Measurements from ENCODE around the gene HINT3. TPM values are rescaled to one million over a fixed set of nuclear protein-coding genes. Genes with fewer than 3 reads are reported as not detected.
A peak's percentile ranks its signal among the peaks of the same experiment; 100 is the strongest.

The HINT3 gene
- total RNA-seq, 1 experiment from 2014 or later, result 22.0 TPM

DNA sequence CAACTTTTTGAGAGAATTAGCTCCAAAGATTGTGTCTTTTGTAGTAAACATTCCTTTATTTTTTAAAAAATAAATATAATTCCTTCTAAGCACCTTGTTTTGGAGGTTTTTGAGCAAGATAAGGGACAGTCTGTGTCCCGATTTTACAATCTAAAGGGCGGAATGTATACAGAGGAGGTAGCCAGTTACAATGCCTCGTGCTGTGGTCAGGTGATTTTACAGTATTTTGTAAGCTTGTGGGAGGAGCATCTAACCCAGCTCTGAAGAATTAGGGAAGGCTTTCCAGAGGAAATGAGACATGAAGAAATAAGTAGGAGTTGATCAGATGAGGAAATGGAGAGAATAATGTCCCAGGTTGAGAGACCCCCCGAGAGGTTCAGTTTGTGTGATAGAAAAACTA, 1.3 kb downstream of the HINT3 start:
- H2AFZ ChIP-seq (ENCODE audit: low read length), result no peak overlapping the region
- H3K79me2 ChIP-seq (ENCODE audit: low read length), result peaks cover 59% of the 10 kb centered on the region
- H3K9me3 ChIP-seq (ENCODE audit: low read length), result no peaks in the 10 kb centered on the region
- no peaks in the 10 kb centered on the region for H3K9me2 ChIP-seq (replicated peaks; ENCODE audit: insufficient read depth, low read length)
- H3K27ac ChIP-seq (ENCODE audit: low read length), result peak overlapping the region; percentile 70
- peaks cover 47% of the 10 kb centered on the region for H3K4me1 ChIP-seq (ENCODE audit: low read length)
- peak overlapping the region; percentile 97 for H3K4me2 ChIP-seq (ENCODE audit: low read depth, low read length, poor library complexity, severe bottlenecking)
- H3K36me3 ChIP-seq (ENCODE audit: insufficient read depth, low read length), result 0 out of 2 replicates have a peak, but pooled peaks cover 7% of the 10 kb centered on the region
- peak overlapping the region; percentile 96 for H3K4me3 ChIP-seq (ENCODE audit: low read length)
- H3K27me3 ChIP-seq (ENCODE audit: low read length), result no peaks in the 10 kb centered on the region
- H4K20me1 ChIP-seq (ENCODE audit: insufficient read depth, low read depth, low read length), result no peaks in the 10 kb centered on the region
- DNase-seq, result peak; percentile 62
- peak overlapping the region; percentile 97 for H3K9ac ChIP-seq (ENCODE audit: low read length)

DNA sequence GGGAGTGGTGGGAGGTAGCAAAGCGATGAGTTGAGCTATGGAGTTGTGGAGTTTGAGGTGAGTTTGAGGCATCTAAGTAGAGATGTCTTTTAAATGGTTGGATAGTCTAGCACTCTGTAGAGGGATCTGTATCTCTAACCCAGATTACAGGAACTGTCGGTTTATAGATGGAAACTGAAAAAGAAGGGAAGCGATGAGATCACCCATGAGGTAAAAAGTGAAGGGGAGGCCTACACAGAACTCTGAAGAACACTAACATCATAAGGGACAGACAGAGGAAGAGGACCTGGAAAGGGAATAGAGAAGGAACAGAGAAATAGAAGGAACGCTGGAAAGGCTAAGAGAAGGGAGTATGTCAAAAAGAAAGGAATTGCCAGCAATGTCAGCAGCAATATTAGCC, 2.5 kb downstream of the HINT3 start:
- Histone ChIP-seq H3K4me3 (ENCODE audit: low read length) (no peak overlapping the region; the same call in 1 of the 2 replicates), H3K9ac (ENCODE audit: low read length) (no peak overlapping the region; the same call in 1 of the 2 replicates), H3K9me3 (ENCODE audit: low read length) (no peaks in the 10 kb centered on the region), H3K4me2 (ENCODE audit: low read depth, low read length, poor library complexity, severe bottlenecking) (peak overlapping the region; percentile 97), H3K36me3 (ENCODE audit: insufficient read depth, low read length) (0 out of 2 replicates have a peak, but pooled peaks cover 7% of the 10 kb centered on the region), H3K27me3 (ENCODE audit: low read length) (no peaks in the 10 kb centered on the region), H2AFZ (ENCODE audit: low read length) (no peak overlapping the region), H3K9me2 (replicated peaks; ENCODE audit: insufficient read depth, low read length) (no peaks in the 10 kb centered on the region), H3K79me2 (ENCODE audit: low read length) (peaks cover 71% of the 10 kb centered on the region), H4K20me1 (ENCODE audit: insufficient read depth, low read depth, low read length) (no peaks in the 10 kb centered on the region), H3K27ac (ENCODE audit: low read length) (no peak overlapping the region; the same call in 1 of the 2 replicates), H3K4me1 (ENCODE audit: low read length) (peaks cover 46% of the 10 kb centered on the region)
- DNase-seq, result no peak

GRCh38 chr6:125961117-125961516, 4.5 kb downstream of the HINT3 start:
- Histone ChIP-seq H3K9me2 (replicated peaks; ENCODE audit: insufficient read depth, low read length) (no peaks in the 10 kb centered on the region), H3K4me2 (ENCODE audit: low read depth, low read length, poor library complexity, severe bottlenecking) (no peak overlapping the region), H3K9ac (ENCODE audit: low read length) (no peak overlapping the region), H3K27me3 (ENCODE audit: low read length) (no peaks in the 10 kb centered on the region), H4K20me1 (ENCODE audit: insufficient read depth, low read depth, low read length) (no peaks in the 10 kb centered on the region), H3K36me3 (ENCODE audit: insufficient read depth, low read length) (0 out of 2 replicates have a peak, but pooled peaks cover 7% of the 10 kb centered on the region), H2AFZ (ENCODE audit: low read length) (no peak overlapping the region), H3K27ac (ENCODE audit: low read length) (no peak overlapping the region), H3K79me2 (ENCODE audit: low read length) (peaks cover 90% of the 10 kb centered on the region), H3K4me3 (ENCODE audit: low read length) (no peak overlapping the region), H3K9me3 (ENCODE audit: low read length) (no peaks in the 10 kb centered on the region), H3K4me1 (ENCODE audit: low read length) (peaks cover 41% of the 10 kb centered on the region)
- DNase-seq, result no peak

DNA sequence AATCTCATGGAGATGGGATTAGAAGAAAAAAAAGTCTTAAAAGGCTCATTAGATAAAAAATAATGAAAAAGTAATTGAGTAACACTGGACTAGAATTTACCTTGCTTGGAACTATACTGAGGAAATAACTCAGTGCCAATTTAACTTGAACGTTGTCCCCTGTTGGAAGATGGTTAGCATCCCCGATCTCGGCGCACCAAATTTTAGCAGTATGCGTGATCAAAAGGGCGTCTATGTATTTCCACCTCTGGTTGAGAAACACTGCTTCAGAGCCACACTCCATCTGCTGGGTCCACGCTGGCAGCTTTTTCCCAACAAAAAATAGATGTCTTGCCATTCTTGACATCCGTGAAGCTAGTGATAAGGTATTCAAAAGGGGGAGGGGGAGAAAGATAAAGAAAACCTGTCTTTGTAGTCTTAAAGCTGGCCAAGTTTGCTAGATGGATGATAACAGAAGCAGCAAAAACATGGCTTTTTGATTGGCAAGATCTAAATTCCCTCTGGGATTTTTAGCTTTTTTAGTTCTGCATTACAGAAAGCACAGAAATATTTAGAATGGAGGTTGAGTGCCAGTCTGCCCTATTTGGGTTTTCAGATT, 6.4 kb downstream of the HINT3 start:
- Histone ChIP-seq H3K9me3 (ENCODE audit: low read length) (no peaks in the 10 kb centered on the region), H3K4me3 (ENCODE audit: low read length) (no peak overlapping the region), H3K27me3 (ENCODE audit: low read length) (no peaks in the 10 kb centered on the region), H3K9ac (ENCODE audit: low read length) (no peak overlapping the region), H3K27ac (ENCODE audit: low read length) (no peak overlapping the region), H3K4me1 (ENCODE audit: low read length) (peaks cover 41% of the 10 kb centered on the region), H4K20me1 (ENCODE audit: insufficient read depth, low read depth, low read length) (no peaks in the 10 kb centered on the region), H3K36me3 (ENCODE audit: insufficient read depth, low read length) (peaks cover 14% of the 10 kb centered on the region; the same call in 1 of the 2 replicates), H3K79me2 (ENCODE audit: low read length) (peaks cover 91% of the 10 kb centered on the region), H2AFZ (ENCODE audit: low read length) (no peak overlapping the region), H3K4me2 (ENCODE audit: low read depth, low read length, poor library complexity, severe bottlenecking) (no peak overlapping the region), H3K9me2 (replicated peaks; ENCODE audit: insufficient read depth, low read length) (no peaks in the 10 kb centered on the region)
- no peak for DNase-seq

DNA sequence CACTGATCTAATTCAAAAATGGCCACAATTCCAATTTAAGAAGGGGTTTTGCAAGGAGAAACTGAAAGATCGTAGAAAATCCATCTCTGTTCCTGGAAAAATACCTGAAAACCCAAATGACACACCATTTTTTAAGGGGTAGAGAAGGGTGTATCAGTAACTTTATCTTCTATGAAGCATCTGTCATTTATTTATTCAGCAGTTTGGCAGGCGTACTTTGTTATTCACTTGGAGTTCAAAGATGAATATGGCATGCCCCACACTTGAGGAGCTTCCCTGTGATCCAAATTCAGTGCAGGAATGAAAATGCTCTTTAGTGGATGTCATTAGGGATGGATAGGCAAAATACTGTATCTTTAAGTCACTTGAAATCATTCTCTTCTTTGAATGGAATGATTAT, 7.2 kb downstream of the HINT3 start:
- no peaks in the 10 kb centered on the region for H3K9me2 ChIP-seq (replicated peaks; ENCODE audit: insufficient read depth, low read length)
- no peaks in the 10 kb centered on the region for H4K20me1 ChIP-seq (ENCODE audit: insufficient read depth, low read depth, low read length)
- DNase-seq, result no peak
- H3K9me3 ChIP-seq (ENCODE audit: low read length), result no peaks in the 10 kb centered on the region
- no peak overlapping the region for H3K4me3 ChIP-seq (ENCODE audit: low read length)
- peaks cover 41% of the 10 kb centered on the region for H3K4me1 ChIP-seq (ENCODE audit: low read length)
- H3K27me3 ChIP-seq (ENCODE audit: low read length), result no peaks in the 10 kb centered on the region
- no peak overlapping the region for H3K9ac ChIP-seq (ENCODE audit: low read length)
- H3K79me2 ChIP-seq (ENCODE audit: low read length), result peaks cover 91% of the 10 kb centered on the region
- H3K4me2 ChIP-seq (ENCODE audit: low read depth, low read length, poor library complexity, severe bottlenecking), result no peak overlapping the region
- H3K36me3 ChIP-seq (ENCODE audit: insufficient read depth, low read length), result peaks cover 20% of the 10 kb centered on the region; the same call in 1 of the 2 replicates
- no peak overlapping the region for H2AFZ ChIP-seq (ENCODE audit: low read length)
- no peak overlapping the region for H3K27ac ChIP-seq (ENCODE audit: low read length)

DNA sequence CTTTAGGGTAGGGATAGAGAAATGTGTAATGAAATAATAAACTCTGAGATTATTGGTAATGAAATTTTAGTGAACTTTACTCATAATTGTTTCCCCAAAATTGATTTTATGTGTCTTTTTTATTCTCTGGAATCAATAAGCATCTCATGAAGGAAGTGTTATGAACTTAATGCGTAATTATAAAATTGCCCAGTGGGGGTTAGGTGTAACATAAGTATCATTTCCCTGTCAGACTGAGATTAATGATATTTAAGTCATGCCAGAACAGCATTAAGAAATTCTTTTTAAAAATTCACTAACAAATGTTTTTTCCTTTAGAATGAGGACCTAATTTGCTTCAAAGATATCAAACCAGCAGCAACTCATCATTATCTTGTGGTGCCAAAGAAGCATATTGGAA, 10.0 kb downstream of the HINT3 start:
- peak; percentile 51 for DNase-seq
- peaks cover 16% of the 10 kb centered on the region; the same call in 1 of the 2 replicates for H3K36me3 ChIP-seq (ENCODE audit: insufficient read depth, low read length)
- H3K4me3 ChIP-seq (ENCODE audit: low read length), result no peak overlapping the region
- H3K4me2 ChIP-seq (ENCODE audit: low read depth, low read length, poor library complexity, severe bottlenecking), result no peak overlapping the region
- peaks cover 89% of the 10 kb centered on the region for H3K79me2 ChIP-seq (ENCODE audit: low read length)
- H3K27me3 ChIP-seq (ENCODE audit: low read length), result no peaks in the 10 kb centered on the region
- no peaks in the 10 kb centered on the region for H3K9me3 ChIP-seq (ENCODE audit: low read length)
- H3K9ac ChIP-seq (ENCODE audit: low read length), result no peak overlapping the region
- peaks cover 34% of the 10 kb centered on the region for H3K4me1 ChIP-seq (ENCODE audit: low read length)
- H3K27ac ChIP-seq (ENCODE audit: low read length), result no peak overlapping the region
- no peaks in the 10 kb centered on the region for H4K20me1 ChIP-seq (ENCODE audit: insufficient read depth, low read depth, low read length)
- no peaks in the 10 kb centered on the region for H3K9me2 ChIP-seq (replicated peaks; ENCODE audit: insufficient read depth, low read length)
- no peak overlapping the region for H2AFZ ChIP-seq (ENCODE audit: low read length)

DNA sequence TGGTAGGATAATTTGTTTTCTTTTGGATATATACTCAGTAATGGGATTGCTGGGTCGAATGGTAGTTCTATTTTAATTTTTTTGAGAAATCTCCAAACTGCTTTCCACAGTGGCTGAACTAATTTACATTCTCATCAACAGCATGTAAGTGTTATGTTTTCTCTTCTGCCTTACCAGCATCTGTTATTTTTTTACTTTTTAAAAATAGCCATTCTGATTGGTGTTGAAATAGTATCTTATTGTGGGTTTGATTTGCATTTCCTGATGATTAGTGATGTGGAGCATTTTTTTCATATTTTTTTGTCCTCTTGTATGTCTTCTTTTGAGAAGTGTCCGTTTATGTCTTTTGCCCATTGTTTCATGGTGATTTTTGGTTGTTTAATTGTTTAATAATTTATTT, 11.9 kb downstream of the HINT3 start:
- Histone ChIP-seq H3K9me2 (replicated peaks; ENCODE audit: insufficient read depth, low read length) (no peaks in the 10 kb centered on the region), H3K4me1 (ENCODE audit: low read length) (peaks cover 23% of the 10 kb centered on the region), H3K9me3 (ENCODE audit: low read length) (no peaks in the 10 kb centered on the region), H3K27me3 (ENCODE audit: low read length) (no peaks in the 10 kb centered on the region), H3K27ac (ENCODE audit: low read length) (no peak overlapping the region), H3K79me2 (ENCODE audit: low read length) (peaks cover 82% of the 10 kb centered on the region), H4K20me1 (ENCODE audit: insufficient read depth, low read depth, low read length) (no peaks in the 10 kb centered on the region), H3K4me3 (ENCODE audit: low read length) (no peak overlapping the region), H3K36me3 (ENCODE audit: insufficient read depth, low read length) (peaks cover 21% of the 10 kb centered on the region; the same call in 1 of the 2 replicates), H3K4me2 (ENCODE audit: low read depth, low read length, poor library complexity, severe bottlenecking) (peak overlapping the region; percentile 37), H2AFZ (ENCODE audit: low read length) (no peak overlapping the region), H3K9ac (ENCODE audit: low read length) (no peak overlapping the region)
- no peak for DNase-seq

GRCh38 chr6:125970760-125971159, 14.2 kb downstream of the HINT3 start:
- Histone ChIP-seq H4K20me1 (ENCODE audit: insufficient read depth, low read depth, low read length) (no peaks in the 10 kb centered on the region), H3K27me3 (ENCODE audit: low read length) (no peaks in the 10 kb centered on the region), H3K9me3 (ENCODE audit: low read length) (no peaks in the 10 kb centered on the region), H3K4me1 (ENCODE audit: low read length) (peaks cover 32% of the 10 kb centered on the region), H3K36me3 (ENCODE audit: insufficient read depth, low read length) (peaks cover 29% of the 10 kb centered on the region), H3K9me2 (replicated peaks; ENCODE audit: insufficient read depth, low read length) (no peaks in the 10 kb centered on the region), H2AFZ (ENCODE audit: low read length) (no peak overlapping the region), H3K9ac (ENCODE audit: low read length) (no peak overlapping the region), H3K4me3 (ENCODE audit: low read length) (no peak overlapping the region), H3K27ac (ENCODE audit: low read length) (no peak overlapping the region), H3K4me2 (ENCODE audit: low read depth, low read length, poor library complexity, severe bottlenecking) (no peak overlapping the region), H3K79me2 (ENCODE audit: low read length) (peaks cover 68% of the 10 kb centered on the region)
- DNase-seq, result no peak
